ENCODE measurements around the gene DDX17.

DNA sequence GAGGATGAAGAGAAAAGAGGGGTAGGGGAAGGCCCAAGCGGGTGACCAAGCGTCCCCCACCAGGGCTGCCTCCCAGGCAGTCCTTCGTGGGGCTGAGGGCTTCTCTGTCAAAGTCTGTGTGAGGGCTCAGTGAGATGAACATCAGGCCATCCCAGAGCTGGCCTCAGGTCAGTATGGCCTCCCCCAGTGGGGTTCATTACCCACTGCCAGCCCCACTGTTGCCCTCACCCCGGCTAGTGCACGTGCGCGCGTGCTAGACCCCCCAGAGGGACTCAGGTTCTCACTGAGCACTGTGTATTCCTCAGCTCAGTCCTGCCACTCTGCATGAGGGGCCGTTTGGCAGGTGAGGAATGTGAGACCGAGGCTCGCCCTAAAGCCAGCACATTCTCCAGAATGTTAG is 34.9 kb downstream of the DDX17 start:
- TF ChIP-seq ZFP30 (CRISPR knock-in tag; IDR thresholded peaks at IDR 0.05), result no peak
- no peak for TF ChIP-seq ESRRG (CRISPR knock-in tag; IDR thresholded peaks at IDR 0.05)
- no peak for TF ChIP-seq ZNF8 (CRISPR knock-in tag; IDR thresholded peaks at IDR 0.05)
- TF ChIP-seq GLIS3 (CRISPR knock-in tag; IDR thresholded peaks at IDR 0.05), result no peak
- TF ChIP-seq SNAI2 (CRISPR knock-in tag; IDR thresholded peaks at IDR 0.05), result no peak
- TF ChIP-seq PPARA (CRISPR knock-in tag; IDR thresholded peaks at IDR 0.05; ENCODE audit: borderline replicate concordance), result no peak
- TF ChIP-seq, protein P1, sequence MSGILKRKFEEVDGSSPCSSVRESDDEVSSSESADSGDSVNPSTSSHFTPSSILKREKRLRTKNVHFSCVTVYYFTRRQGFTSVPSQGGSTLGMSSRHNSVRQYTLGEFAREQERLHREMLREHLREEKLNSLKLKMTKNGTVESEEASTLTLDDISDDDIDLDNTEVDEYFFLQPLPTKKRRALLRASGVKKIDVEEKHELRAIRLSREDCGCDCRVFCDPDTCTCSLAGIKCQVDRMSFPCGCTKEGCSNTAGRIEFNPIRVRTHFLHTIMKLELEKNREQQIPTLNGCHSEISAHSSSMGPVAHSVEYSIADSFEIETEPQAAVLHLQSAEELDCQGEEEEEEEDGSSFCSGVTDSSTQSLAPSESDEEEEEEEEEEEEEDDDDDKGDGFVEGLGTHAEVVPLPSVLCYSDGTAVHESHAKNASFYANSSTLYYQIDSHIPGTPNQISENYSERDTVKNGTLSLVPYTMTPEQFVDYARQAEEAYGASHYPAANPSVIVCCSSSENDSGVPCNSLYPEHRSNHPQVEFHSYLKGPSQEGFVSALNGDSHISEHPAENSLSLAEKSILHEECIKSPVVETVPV (CRISPR knock-in tag; IDR thresholded peaks at IDR 0.05), result no peak

All from SK-N-SH treated with all-trans-retinoic acid at 6 μM for 48 hours (cell line).